SIG-M5 treated with dmso at 0.1 percent for 504 hours (cell line): ENCODE results near the gene GPRC5B.

Experiments used
- DNase-seq: peaks from one replicate; lab custom pipeline; 2025; ENCODE audit not compliant: unreplicated experiment; lab: John Stamatoyannopoulos, UW

Gene GPRC5B

DNA sequence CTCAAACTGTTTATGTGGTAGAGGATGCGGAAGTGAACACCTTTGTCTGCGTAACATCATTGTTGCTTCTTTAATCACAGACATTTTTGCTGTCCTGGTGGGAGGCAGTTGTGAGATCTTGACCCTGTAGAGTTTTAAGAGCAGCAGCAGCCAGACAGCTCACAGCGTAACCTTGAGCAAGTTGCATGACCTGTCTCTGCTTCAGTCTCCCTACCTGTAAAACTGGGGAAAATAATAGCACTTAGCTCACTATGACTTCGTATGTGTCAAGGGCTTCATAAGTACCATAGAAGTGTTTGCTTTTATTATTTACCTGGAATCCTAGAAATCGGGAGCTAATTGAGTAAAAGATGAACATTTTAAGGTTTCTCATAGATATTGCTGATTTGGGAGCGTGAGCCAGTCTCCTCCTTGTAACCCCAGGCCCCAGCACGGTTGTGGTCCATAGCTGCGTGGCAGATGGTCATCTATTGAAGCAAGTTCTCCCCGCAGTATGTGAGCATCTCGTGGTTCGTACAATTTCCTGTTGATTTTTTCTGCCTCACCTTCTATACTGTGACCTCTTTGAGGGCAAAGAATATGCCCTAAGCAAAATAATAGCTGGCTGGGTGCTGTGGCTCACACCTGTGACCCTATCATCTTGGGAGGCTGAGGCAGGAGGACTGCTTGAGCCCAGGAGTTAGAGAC lies 34.4 kb downstream of the GPRC5B start:
- no peak for DNase-seq

DNA sequence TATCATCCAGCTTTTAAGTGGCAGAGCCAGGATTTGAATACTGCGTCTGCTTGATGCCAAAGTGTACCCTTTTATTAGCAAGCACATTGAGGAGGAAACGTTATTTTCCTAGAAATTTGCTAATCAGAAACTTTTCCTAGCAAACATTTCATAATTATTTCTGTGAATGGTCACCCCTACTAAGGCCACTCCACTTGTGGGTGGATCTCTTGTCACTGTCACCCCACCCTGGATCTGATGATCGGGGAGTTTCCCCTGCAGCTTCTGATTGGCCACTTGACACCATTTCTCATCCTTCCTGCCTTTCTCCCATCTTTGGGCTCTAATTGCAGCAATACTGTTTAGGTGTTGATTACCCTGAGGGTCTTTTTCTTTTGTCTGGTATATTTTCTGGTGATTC lies 35.9 kb downstream of the GPRC5B start:
- DNase-seq: no peak

DNA sequence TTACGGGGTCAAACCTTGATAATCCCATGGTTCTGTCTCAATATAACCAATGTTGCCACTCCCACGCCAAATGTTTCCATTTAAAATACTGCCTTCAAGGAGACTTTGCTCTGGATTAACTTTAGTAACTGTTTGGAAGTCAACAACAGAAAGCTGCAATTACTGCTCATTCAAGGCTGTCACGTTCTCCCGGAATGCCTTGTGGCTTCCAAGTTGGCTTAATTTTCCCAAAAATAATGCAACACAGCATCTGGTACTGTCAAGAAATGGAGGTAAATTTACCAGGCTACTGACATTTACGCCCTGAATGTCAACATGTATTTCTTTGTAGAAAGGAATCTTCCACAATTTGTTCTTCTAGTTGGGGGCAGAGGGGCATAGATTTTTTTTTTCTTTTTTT lies 38.2 kb downstream of the GPRC5B start:
- no peak for DNase-seq

DNA sequence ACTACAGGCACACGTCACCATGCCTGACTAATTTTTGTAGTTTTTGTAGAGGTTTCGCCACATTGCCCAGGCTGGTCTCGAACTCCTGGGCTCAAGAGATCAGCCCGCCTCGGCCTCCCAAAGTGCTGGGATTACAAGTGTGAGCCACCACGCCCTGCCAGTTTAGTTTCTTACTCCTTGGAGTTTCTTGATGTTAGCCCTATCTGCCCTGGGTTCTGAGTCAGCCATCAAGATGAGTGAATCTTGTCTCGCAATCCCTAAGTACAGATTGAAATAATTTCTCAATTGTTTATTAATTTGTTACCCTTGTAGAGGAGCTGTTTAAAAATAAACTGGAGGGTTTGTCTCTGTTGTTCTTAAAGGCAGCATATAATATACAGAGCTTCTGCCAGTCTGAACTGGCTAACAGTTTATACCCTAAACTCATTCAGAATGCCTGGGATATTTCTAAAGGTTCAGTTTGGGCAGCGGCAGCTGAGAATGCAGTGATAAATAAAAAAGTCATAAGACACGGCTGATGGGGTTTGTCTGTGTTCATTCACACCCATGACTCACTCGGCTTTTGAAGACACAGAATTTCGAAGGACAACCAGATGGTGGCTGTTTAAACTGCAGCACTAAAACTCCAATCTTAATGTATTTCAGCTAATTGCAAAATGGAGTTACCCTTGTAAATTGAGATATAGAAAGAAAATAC lies 39.6 kb downstream of the GPRC5B start:
- no peak for DNase-seq

DNA sequence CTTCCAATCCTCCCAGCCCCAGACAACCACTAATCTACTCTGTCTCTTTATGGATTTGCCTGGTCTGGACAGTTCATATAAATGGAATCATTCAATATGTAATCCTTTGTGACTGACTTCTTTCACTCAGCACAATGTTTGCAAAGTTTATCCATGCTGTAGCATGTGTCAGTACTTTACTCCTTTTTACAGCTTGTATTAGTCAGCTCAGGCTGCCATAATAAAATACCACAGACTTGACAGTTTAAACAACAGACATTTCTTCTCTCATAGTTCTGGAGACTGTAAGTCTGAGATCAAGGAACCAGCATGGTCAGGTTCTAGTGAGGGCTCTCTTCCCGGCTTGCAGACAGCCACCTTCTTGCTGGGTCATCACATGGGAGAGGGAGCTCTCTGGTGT lies 41.3 kb downstream of the GPRC5B start:
- no peak for DNase-seq

DNA sequence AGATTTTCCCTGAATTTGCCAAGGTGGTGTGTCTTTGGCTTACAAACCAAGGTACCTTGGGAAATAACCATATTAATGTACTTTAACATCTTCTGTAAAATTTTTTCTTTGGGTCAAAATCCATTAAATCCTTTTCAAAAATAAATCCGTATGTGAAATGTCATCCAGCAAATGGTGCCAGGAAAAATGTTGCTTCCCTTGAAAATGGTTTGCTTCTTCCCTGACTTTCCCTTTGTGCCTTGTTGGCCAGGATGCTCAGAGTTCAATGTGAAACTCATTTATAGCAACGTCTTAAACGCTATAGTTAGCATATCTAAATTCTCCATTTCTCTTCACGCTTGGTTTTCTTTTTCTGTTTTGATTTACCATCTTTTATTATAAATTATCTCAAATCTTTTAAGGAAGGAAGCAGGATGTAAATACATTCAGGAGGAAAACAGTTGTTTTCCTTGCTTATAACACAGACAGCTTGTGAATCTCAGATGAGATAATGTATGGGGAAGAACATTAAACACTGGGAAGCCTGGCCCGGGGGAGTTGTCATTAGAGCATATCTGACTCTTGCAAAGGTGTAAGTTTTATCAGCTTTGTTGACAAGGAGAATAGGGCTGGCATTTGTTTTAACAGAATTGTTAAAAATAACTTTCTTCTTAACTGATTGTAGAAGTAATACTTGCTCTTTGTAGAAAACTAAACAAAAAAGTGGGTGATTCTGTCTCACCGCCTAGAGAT lies 42.1 kb downstream of the GPRC5B start:
- DNase-seq: no peak

DNA sequence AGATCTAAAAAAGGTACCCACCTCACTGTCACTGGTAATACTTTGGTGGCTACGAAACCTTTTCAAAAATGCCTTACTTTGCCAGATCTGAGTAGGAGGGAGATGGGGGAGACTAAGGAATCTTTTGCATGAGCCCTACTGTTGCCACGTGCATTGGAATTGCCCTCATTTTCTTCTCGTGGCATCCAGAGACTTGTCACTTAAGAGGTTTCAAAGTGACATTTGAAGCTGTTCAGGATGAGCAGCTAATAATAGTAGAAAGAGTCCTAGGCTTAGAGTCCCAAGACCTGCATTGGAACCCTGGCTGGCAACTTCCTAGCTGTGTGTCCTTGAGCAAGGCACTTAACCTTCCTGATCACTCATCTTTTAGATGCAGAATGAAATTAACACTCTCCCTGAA lies 43.5 kb downstream of the GPRC5B start:
- no peak for DNase-seq

DNA sequence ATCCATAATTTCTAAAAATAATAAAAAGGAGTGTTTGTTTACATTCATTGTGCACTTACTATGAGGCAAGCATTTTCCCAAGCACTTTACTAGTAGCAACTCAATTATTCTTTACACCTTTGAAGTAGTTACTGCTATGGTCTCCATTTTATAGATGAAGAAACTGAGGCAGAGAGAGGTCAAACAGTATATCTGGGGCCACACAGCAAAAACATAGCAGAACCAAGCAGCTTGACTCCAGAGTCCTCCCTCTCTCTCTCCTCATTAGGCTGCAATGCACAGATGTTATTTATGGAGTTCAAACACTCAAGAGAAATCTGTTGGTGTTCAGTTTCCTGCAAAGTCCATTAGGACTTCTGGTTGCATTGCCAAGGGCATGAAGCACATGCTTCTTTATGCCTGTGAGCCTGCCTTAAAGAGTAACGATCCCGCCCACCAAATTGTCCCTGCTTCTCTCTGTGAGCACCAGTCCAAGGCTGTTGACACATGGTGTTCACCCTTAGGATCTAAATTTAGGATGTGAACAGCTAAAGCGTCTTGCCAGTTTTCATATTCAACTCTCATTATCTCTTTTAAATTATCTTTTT lies 44.0 kb downstream of the GPRC5B start:
- DNase-seq: no peak

DNA sequence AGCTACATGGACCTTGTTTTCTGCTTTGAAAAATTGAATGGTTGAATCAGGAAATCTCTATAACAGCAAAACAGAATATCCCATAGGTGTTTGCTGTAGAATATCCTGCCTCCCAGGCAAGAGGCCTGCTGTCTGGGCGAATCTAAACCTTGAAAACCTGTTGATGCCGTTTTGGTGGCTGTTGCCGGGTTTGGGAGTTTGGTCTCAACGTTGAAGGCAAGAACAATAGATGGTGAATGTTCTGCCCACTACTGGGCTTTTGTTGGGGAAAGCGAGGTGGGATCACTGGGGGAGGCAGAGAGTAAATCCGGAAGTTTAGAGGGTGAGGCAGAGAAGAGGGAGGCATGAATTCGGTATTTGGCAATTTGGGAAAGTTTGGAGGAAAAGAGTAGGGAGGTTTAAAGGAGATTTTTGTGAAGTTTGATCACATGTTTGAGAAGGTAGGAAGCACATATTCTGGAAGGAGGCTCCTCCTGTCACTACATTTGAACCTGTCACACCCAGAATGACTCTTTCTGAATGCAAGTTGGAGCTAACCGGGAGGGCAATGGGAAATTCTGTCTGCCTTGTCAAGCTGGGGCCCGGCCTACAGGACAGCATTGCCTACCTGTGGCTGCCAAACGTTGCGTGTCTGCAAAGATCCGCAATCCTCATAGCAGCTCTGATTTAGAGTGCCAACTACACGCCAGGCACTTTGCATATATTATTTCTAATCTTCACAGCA lies 46.5 kb downstream of the GPRC5B start:
- no peak for DNase-seq

DNA sequence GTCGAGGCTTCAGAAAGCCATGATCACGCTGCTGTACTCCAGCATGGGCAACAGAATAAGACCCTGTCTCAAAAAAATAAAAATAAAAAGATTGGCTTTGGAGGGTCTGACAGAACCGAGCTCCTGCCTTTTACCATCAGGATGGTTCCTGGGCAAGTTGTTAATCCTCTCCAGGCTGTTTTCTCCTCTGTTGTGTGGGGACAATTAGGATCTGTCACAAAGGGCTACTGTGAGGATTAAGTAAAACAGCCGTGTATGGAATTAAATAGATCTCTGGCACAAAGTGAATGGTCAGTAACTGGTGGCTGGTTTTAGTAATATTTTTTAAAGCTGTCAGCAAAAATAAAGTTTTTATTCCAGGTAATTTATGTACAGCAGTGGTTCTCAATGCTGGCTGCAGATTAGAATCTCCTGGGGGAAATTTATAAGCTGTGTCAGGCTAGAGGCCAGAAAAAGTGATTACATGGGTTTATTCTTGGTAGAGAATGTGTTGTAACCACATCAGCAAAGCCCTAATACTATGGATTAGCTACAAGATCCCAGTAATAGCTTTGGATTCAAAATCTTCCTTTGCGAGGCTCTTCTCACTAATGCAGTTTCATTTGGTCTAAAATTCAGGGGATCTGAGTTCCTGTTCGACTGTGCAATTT lies 47.2 kb downstream of the GPRC5B start:
- DNase-seq: no peak

DNA sequence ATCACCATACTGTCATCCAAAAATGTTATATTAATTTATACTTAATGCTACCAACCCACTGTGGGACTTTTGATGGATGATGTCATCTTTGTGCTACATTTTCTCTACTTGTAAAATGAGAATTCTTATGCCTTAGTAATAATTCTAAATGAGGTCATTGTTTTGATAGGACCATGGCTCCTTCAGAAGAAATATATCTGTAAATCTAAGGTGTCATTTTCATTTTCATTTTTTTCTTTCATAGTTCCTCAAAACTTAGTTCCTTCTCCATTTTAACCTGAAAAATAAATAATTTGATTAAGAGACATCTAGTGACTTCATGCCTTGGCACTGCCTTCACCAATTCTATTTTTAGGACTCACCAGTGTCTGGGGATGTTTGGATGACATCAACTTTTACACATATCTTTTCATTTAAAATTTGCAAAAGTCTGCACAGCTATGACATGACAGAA lies 48.7 kb downstream of the GPRC5B start:
- DNase-seq: no peak

DNA sequence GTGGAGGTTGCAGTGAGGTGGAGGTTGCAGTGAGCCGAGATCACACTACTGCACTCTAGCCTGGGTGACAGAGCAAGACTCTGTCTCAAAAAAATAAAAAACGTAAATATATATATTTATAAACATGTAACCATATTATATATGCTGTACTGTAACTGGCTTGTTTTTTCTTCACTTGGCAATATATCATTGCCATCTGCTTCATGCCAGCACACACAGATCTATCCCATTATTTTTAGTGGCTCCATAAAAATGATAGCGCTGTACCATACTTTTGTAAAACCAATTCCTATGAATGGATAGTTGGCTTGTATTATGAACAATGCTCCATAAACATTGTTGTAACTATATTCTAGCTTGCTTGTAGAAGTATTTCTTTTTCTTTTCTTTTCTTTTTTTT lies 49.5 kb downstream of the GPRC5B start:
- no peak for DNase-seq

DNA sequence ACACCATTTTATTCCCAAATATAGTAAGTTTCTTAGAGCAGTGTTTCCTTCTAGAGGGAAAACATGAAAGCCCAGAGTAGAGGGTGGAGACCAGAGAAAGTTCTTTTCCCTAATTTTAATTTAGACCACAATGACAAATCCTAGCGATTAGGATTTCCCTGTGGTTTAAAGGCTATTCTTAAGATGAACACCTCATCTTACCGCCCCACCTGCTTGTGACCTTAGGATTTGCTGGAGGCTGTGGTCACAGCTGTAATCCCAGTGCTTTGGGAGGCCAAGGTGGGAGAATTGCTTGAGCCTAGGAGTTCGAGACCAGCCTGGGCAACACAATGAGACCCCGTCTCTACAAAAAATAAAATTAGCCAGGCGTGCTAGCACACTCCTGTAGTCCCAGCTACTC lies 51.1 kb downstream of the GPRC5B start:
- no peak for DNase-seq

DNA sequence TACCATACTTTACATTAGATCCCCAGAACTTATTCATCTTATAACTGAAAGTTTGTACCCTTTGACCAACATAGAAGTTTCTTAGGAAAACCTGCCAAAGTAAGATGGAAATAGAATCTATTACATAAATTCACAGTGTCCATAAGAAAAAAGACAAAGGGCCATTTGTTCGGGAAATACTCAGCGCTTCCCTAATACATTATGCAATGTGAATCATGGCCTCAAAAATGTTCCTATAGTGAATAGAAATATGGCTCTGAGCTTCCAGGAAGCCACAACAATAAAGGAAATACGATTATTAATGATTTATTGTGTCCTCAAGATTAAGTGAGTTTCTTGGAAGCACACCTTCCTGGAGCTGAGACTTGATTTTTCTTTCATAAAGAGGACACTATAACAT lies 51.5 kb downstream of the GPRC5B start:
- no peak for DNase-seq

DNA sequence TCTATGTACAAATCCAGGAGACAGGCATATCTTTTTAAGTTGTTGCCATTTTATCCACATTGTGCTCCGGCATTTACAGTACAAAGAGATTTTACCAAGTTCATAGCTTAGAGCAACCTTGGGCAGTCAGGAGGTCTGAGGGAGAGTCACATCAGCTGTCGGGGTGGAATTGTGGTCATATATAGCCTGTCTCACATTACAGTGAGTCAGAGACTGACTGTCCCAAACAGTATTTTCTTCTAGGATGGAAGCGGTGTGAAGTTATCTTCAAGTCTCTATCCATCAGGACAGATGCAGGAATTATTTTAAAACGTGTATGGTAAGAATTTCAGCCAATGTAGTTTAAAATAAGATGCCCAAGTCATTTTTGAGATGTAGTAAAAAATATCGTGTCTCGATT lies 53.0 kb downstream of the GPRC5B start:
- DNase-seq: no peak

DNA sequence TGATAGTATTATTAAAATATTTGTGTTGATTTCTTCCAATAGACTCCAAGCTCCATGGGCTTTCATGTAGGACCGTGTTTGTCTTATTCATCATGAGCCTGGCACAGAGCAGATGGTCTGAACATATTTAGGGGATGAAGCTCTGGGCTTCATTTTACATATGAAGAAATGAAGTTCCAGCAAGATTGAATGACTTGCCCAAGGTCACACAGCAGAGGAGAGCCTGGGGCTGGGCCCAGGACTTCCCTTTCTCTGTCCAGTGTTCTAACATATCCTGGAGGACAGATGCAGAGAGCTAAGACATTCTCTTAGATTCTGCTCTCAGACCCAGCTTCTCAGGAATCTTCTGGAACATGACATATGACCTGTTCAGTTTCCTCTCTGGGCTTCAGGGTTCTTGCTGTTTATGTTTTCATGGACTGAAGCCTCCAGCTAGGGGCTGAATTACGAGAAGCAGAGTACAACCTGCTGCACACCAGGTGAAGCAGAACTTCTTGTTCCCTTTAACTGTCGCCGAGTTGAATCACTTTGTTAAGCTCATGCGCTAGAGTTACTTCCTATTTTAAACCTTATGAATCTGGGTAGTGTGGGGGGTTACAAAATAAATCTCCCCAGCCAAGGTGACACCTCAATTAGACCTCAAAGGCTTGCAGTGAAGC lies 53.6 kb downstream of the GPRC5B start:
- no peak for DNase-seq

DNA sequence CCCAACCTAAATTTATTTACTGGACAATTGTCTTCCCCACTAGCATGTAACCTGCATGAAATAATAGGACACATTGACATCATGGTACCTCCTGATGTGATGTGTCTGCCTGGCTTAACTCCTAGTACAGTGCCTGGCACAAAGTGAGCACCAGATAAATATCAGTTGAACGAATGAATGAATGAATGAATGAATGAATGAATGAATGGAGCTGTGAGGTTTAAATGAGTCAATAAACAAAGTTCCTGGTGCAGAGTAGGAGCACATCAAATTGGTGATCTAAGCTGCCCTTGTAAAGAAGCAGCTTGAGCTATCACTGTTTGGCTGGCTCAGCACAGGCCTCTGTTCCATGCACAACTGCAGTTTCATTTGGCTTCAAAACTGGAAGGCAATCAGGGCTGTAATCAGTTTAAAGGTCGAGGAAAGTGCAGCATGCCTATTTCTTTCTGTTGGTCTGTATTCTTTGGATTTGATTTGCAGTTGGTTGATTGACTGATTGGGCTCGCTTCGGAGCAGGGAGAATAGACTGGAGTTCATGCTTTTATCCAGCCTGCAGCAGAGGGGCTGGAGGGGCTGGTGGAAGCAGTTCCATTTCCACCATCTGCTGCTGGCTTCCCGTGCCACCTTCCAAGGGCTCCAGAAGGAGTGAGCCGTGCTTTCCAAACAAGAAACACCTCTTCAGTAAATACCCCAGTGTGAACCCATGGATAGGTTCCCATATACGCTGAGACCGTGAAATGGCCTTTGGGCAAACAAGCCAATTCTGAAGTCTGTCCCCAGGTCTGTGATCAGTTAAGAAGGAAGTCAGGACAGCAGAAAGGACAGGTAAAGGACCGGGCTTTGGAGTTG lies 54.6 kb downstream of the GPRC5B start:
- DNase-seq: no peak

DNA sequence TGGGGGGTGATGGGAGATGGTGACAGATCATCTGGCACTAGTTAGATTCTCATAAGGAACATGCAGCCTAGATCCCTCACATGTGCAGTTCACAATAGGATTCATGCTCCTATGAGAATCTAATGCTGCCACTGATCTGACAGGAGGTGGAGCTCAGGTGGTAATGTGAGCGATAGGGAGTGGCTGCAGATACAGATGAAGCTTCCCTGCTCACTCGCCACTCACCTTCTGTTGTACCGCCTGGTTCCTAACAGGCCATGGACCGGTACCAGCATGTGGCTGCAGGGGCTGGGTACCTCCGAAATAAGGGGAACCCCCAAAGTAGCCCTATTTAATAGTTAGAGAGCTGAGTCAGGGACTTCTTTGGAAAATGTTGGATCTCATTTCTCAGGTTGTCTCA lies 60.4 kb downstream of the GPRC5B start:
- DNase-seq: no peak

DNA sequence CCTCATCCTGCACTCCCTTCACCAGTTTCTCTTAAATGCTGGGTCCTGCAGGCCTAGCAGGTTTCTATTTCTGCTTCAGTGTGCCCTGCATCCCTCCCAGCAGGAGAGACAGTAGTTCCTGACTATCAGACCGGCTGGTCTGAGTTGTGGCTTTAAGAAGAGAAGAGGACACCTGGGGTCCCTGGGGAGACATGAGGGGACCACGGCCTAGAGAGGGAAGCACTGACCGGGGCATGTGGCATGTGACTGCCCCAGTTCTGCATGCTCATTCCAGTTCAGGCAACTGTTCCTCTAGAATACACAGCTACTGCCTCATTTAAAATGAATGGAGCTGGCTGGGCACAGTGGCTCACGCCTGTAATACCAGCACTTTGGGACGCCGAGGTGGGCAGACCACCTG lies 61.3 kb downstream of the GPRC5B start:
- no peak for DNase-seq
